HUES6 (cell line): ENCODE data around the gene PRC1.
A peak's percentile ranks its signal among the peaks of the same experiment; 100 is the strongest.

Experiments used
- H3K27ac ChIP-seq: 2 replicates; pipeline ENCODE4 v1.7.0; 2013; ENCODE audit warnings: low read depth, mild to moderate bottlenecking, low read length, inconsistent platforms
- H3K27me3 ChIP-seq: 2 replicates; pipeline ENCODE4 v1.6.1; 2013; ENCODE audit warnings: low read length; ENCODE audit not compliant: control insufficient read depth, insufficient read depth
- H3K36me3 ChIP-seq: 2 replicates; pipeline ENCODE4 v1.6.1; 2013; ENCODE audit warnings: low read length; ENCODE audit not compliant: control insufficient read depth, insufficient read depth
- H3K4me1 ChIP-seq: 2 replicates; pipeline ENCODE4 v1.6.1; 2013; ENCODE audit warnings: low read length; ENCODE audit not compliant: control insufficient read depth, insufficient read depth
- H3K4me3 ChIP-seq: 2 replicates; pipeline ENCODE4 v1.5.1; 2013; ENCODE audit warnings: low read depth, low read length
- H3K9ac ChIP-seq: one replicate; pipeline ENCODE4 v1.6.1; 2013; ENCODE audit warnings: mild to moderate bottlenecking, low read length
- H3K9me3 ChIP-seq: 2 replicates; pipeline ENCODE4 v1.6.1; 2013; ENCODE audit warnings: low read depth, low read length; ENCODE audit not compliant: control insufficient read depth, insufficient read depth

Gene PRC1

GRCh38 chr15:90967206-90967605 lies 27.1 kb downstream of the PRC1 start:
- Histone ChIP-seq H3K36me3 (peaks cover 86% of the 10 kb centered on the region), H3K4me3 (no peak overlapping the region), H3K27ac (no peak overlapping the region), H3K4me1 (no peaks in the 10 kb centered on the region), H3K27me3 (no peaks in the 10 kb centered on the region), H3K9ac (no peak overlapping the region), H3K9me3 (no peaks in the 10 kb centered on the region)

- Histone ChIP-seq H3K4me1 (no peaks in the 10 kb centered on the region), H3K27ac (no peak overlapping the region), H3K9me3 (no peaks in the 10 kb centered on the region), H3K36me3 (peaks cover 93% of the 10 kb centered on the region), H3K9ac (no peak overlapping the region), H3K4me3 (no peak overlapping the region), H3K27me3 (no peaks in the 10 kb centered on the region)
Observed at GRCh38 chr15:90966262-90966661, 28.1 kb downstream of the PRC1 start.

GRCh38 chr15:90962021-90962420 lies 32.3 kb downstream of the PRC1 start:
- Histone ChIP-seq H3K9ac (no peak overlapping the region), H3K27ac (no peak overlapping the region), H3K27me3 (peaks cover 3% of the 10 kb centered on the region; the same call in 1 of the 2 replicates), H3K9me3 (no peaks in the 10 kb centered on the region), H3K36me3 (peaks cover 67% of the 10 kb centered on the region), H3K4me1 (peaks cover 8% of the 10 kb centered on the region), H3K4me3 (no peak overlapping the region)

GRCh38 chr15:90960298-90961091 lies 33.8 kb downstream of the PRC1 start:
- Histone ChIP-seq H3K36me3 (peaks cover 53% of the 10 kb centered on the region), H3K9ac (no peak overlapping the region), H3K27ac (no peak overlapping the region), H3K27me3 (peaks cover 6% of the 10 kb centered on the region; the same call in 1 of the 2 replicates), H3K4me1 (peaks cover 14% of the 10 kb centered on the region), H3K4me3 (no peak overlapping the region), H3K9me3 (no peaks in the 10 kb centered on the region)

GRCh38 chr15:90959894-90960293 lies 34.4 kb downstream of the PRC1 start:
- H3K27ac ChIP-seq, result no peak overlapping the region

GRCh38 chr15:90959028-90959595 lies 35.2 kb downstream of the PRC1 start:
- H3K4me1 ChIP-seq, result peaks cover 14% of the 10 kb centered on the region
- H3K27ac ChIP-seq, result no peak overlapping the region
- H3K4me3 ChIP-seq, result no peak overlapping the region
- H3K27me3 ChIP-seq, result peaks cover 6% of the 10 kb centered on the region; the same call in 1 of the 2 replicates
- H3K9me3 ChIP-seq, result no peaks in the 10 kb centered on the region
- peaks cover 44% of the 10 kb centered on the region for H3K36me3 ChIP-seq
- H3K9ac ChIP-seq, result no peak overlapping the region

More at GRCh38 chr15:90959894-90960293, 34.4 kb downstream of the PRC1 start:
- H3K9ac ChIP-seq, result no peak overlapping the region
- peaks cover 14% of the 10 kb centered on the region for H3K4me1 ChIP-seq
- no peaks in the 10 kb centered on the region for H3K9me3 ChIP-seq
- H3K36me3 ChIP-seq, result peaks cover 48% of the 10 kb centered on the region
- no peak overlapping the region for H3K4me3 ChIP-seq
- H3K27me3 ChIP-seq, result peaks cover 6% of the 10 kb centered on the region; the same call in 1 of the 2 replicates

- no peak overlapping the region for H3K27ac ChIP-seq
- H3K9ac ChIP-seq, result peak overlapping the region; percentile 72
- H3K4me1 ChIP-seq, result peaks cover 14% of the 10 kb centered on the region
- peaks cover 6% of the 10 kb centered on the region; the same call in 1 of the 2 replicates for H3K27me3 ChIP-seq
- no peaks in the 10 kb centered on the region for H3K9me3 ChIP-seq
- peak overlapping the region; percentile 78 for H3K4me3 ChIP-seq
- H3K36me3 ChIP-seq, result peaks cover 44% of the 10 kb centered on the region
Observed at GRCh38 chr15:90957791-90958190, 36.5 kb downstream of the PRC1 start.

GRCh38 chr15:90957031-90957790 lies 37.1 kb downstream of the PRC1 start:
- Histone ChIP-seq H3K27ac (no peak overlapping the region), H3K4me3 (peak overlapping the region; percentile 78), H3K27me3 (peaks cover 6% of the 10 kb centered on the region; the same call in 1 of the 2 replicates), H3K9ac (peak overlapping the region; percentile 72), H3K36me3 (peaks cover 42% of the 10 kb centered on the region), H3K9me3 (no peaks in the 10 kb centered on the region), H3K4me1 (peaks cover 14% of the 10 kb centered on the region)

GRCh38 chr15:90956274-90957030 lies 37.9 kb downstream of the PRC1 start:
- H3K4me3 ChIP-seq, result peak overlapping the region; percentile 78
- peaks cover 6% of the 10 kb centered on the region; the same call in 1 of the 2 replicates for H3K27me3 ChIP-seq
- H3K27ac ChIP-seq, result no peak overlapping the region
- H3K9ac ChIP-seq, result peak overlapping the region; percentile 72
- H3K9me3 ChIP-seq, result no peaks in the 10 kb centered on the region
- peaks cover 14% of the 10 kb centered on the region for H3K4me1 ChIP-seq
- H3K36me3 ChIP-seq, result peaks cover 41% of the 10 kb centered on the region

- H3K36me3 ChIP-seq, result peaks cover 41% of the 10 kb centered on the region
- peak overlapping the region; percentile 97; the same call in 1 of the 2 replicates for H3K27ac ChIP-seq
- peaks cover 6% of the 10 kb centered on the region; the same call in 1 of the 2 replicates for H3K27me3 ChIP-seq
- no peaks in the 10 kb centered on the region for H3K9me3 ChIP-seq
- peak overlapping the region; percentile 93 for H3K9ac ChIP-seq
- peak overlapping the region; percentile 78 for H3K4me3 ChIP-seq
- H3K4me1 ChIP-seq, result peaks cover 14% of the 10 kb centered on the region
Observed at GRCh38 chr15:90955624-90956273, 38.6 kb downstream of the PRC1 start.
